HG03565 (cell line): ENCODE measurements around the gene CCDC6.
"Not testable (repeated sequence)": the region's sequence is repeated elsewhere in the genome, so short reads cannot be mapped to it uniquely, and the experiment has no call there.

Experiments
- ATAC-seq: cut with Tn5 transposase; IDR thresholded peaks from one replicate; pipeline ENCODE4 v1.9.1; 2021; ENCODE audit warnings: mild to moderate bottlenecking, moderate library complexity; ENCODE audit not compliant: unreplicated experiment

The CCDC6 gene

DNA sequence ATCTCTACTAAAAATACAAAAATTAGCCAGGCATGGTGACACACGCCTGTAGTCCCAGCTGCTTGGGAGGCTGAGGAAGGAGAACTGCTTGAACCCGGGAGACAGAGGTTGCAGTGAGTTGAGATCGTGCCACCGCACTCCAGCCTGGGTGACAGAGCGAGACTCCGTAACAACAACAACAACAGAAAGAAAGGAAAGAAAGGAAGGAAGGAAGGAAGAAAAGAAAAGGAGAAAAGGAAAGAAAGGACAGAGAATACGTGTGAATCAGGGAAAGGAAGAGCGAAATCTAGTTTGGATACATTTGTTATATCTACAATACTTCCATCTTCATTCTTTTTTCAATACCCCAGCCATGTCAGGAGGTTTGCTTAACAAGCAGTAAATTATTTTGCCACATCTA lies 21.5 kb downstream of the CCDC6 start:
- not testable (repeated sequence) for ATAC-seq

DNA sequence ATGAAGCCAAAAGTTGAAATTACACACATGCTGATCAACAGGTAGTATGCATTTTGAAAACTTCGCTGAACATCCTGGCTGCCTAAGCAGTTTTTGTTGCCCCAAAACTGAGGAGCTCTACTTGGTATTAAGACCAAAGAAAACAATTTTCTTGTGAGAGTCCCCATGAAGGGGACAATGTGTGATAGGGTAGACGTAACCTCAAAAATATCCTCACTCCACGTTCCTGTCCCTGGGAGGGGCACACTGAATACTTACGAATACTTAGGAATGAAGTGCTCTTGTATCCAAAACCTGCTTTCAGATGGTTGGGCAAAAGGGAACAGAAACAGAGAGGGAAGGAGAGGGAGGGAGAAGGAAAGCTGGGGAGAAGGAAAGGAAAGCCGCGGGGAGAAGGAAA lies 24.7 kb downstream of the CCDC6 start:
- no peak for ATAC-seq

DNA sequence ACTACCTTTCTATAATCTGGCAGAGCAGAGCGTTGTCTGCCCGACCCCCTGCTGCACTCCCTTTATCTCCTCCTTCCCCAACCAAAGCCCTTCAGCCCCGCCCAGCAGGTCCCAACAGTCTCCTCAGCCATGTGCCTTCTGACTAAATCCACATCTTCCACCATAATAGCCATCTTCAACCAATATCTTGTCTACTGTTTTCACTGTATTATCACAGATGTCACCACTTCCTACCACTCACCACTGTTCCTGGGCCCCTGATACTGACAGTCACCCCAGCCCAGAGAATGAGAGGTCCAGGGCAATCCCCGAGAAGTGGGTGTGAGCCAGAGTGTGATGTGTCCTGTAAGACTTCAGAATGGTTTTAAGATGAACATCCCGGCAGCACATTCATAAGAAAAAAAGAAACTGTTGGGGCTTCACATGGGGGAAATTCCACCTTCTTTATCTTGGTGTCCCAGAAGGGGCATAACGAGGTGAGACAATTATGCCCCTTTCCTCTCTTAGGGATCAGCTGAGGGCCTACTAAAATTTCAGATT lies 25.3 kb downstream of the CCDC6 start:
- ATAC-seq = peak; percentile 56

DNA sequence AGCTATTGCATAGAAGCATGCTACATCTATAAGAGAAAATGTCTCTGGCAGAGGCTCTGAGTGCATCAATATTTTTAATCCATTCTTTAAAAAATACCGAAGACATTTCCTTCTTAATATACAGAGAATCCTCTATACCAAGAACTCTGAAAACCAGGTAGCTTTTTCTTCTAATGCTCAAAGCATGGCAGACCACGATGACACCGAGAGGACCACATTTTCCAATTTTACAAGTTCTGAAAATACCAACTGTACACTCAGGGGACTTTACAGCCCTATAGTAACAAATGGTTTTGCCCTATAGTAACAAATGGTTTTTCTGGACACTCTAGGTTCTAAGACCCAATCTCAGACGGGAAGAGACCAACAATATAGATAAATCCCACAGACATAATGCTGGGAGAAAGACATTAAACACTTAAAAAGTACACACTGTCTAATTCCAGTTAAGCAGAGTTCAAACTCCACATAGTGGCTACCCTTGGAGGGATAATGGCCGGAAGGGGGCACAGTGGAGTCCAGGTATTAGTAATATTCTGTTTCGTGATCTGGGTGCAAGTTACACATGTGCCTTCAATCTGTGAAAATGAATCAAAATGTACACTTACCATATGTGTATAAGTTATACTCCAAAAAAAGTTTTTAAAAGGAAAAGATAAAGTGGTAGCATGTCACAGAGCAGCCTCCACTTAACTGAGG lies 26.2 kb downstream of the CCDC6 start:
- no peak for ATAC-seq

DNA sequence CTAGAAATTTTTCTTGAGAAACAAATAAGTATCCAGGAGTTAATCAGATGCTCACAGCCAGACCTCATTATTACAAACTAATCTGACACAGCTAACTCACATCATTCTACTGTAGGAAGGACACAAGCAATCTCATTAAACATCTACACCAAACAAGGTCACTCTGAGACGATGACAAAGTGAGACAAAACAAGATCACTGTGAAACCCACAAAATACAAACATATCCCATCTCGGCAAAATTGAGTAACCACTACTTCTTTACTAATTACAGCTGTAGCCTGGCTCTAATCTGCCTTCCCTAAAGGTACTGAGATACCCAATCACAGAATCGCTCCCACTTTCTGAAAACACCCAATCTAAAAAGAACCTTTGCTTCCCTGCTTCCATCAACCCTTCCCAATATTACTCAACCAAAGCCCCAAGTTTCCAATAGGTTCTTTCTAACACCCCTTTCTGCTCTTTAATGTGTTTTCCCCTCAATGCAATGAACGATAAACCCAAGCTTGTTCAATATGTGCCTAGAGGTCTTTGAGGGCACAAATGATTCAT lies 26.9 kb downstream of the CCDC6 start:
- ATAC-seq = peak; percentile 45

DNA sequence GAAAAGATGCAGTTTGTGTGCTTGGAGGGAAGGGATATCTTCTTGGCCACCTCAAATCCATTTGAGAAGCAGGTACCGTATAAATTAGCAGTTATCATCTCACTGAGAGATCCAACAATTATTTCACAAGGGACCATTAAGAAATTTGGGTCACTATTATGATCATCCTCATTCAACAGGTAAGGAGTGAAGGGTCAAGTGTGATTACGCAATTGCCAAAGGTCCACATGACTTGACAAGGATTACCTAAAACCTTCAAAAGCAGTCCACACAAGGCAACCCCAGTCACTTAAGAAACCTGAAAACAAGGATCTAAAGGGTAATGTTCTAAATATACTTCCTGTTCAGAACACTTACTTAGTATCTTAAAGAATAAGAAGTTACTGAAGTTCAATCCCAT lies 27.4 kb downstream of the CCDC6 start:
- no peak for ATAC-seq

DNA sequence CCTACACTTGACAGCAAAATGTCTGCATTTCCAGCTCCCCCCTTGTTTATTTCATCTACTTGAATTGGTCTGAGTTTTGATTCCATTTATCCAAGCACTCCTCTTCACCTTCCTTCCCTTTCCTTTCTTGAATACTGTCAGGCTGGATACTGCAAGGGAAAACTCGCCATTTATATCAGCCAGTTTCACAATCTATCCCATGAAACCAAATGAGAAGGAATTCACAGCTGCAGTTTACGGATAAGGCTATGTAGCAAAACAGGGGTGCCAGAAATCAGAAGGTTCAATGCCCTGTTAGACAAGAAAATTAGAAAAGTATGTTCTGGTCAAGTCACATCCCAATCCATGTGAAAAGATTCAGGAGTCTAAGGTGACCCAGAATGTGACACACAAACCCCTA lies 28.1 kb downstream of the CCDC6 start:
- no peak for ATAC-seq

DNA sequence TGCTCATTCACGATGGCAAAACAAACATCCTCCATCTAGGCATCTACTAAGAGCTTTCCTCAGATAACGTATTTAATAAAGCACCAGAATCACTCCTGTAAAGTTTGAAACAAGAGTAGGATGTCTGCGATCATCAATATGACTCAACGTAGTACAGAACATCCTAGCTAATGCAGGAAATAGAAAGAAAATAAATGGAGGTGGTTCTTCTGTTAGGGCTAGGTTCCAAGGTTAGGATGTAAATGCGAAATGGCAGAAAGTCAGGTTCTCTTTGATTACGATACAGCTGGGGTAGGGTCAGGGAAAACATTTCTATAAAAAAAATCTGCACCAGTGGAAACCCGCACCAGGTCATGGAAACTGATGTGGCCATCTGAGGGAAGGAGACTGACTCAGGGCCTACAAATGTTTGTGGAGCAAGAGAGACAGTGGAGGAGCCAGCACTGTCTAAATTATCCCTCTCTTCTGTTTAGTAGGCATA lies 29.1 kb downstream of the CCDC6 start:
- no peak for ATAC-seq

DNA sequence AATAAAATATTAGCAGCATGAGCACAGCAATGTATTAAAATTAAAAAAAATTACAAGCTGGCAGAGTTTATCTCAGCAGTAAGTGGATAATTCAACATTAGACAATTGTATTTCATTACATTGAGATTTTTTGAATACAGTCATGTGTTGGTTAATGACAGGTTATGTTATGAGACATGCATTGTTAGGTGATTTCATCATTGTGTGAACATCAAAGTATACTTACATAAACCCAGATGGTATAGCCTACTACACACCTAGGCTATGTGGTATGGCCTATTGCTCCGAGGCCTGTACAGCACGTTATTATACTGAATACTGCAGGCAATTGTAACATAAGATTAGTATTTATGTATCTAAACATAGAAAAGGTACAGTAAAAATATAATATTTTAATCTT lies 29.7 kb downstream of the CCDC6 start:
- ATAC-seq = no peak

DNA sequence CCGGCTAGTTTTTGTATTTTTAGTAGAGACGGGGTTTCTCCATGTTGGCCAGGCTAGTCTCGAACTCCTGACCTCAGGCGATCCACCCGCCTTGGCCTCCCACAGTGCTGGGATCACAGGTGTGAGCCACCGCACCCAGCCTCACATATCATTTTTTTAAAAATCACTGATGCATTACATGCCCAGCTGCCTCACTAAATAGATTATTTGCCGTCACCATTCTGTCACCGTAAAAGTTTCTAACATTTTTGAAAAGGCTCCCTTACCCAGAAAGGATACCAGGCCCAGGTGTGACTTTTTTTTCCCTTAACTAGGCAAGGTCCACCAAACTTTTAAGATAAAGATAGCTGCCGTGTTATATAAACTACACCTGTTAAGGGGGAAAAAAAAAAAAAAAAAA lies 30.1 kb downstream of the CCDC6 start:
- ATAC-seq = not testable (repeated sequence)

DNA sequence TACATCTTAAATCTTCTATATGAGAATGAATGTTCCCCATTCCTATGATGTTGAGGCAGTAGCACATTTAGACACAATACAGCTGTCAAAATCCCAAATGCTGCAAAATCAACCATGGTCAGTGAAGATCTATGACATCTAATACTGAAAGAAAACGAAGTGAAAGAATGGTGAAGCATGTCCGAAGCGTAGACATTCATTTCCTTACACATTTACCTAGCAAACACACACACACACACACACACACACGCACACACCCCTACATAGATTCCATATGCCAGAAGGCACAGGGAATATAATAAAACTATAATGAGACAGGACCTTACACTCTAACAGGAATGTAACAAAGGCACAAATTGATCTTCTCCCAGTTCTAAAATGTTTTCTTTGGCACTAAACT lies 32.5 kb downstream of the CCDC6 start:
- ATAC-seq = peak; percentile 61

DNA sequence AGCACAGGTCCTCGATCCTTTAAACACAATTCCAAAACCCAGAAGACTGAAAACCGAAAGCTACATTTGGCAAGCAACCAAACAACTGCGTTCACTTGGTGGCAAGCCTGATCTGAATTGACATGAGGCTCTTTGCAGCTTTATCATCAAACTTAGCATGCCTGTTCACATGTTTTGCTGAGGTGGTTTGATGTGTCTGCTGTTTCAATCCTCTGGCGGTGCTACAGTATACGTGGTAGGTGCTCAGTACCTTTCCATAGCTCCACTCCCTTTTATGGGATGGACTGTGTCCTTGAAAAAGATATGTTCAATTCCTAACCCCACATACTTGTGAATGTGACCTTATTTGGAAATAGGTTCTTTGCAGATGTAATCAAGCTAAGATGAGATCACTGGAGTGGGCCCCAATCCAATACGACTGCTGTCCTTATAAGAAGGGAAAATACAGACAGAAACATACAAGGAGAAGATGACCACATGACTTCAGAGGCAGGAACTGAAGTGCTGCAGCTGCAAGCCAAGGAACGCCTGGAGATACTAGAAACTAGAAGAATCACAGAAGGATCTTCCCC lies 33.4 kb downstream of the CCDC6 start:
- ATAC-seq = no peak

DNA sequence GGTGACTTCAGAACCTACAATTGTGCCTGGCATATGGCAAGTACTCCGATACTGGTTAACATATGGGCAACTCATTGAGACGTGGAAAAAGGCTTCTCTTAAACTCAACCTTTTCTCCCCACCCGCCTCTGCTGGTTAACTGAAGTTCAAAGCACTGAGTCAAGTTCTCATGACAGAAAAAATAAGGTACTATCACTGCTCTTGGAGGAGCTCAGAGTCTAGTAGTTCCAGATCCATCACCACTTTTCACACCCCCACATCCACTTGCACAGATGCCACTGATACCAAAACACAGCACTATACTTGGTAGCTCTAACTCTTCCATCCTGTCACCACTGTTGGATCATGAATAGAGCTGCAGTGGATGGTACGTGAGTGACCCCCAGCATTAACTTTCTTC lies 36.2 kb downstream of the CCDC6 start:
- ATAC-seq = no peak

DNA sequence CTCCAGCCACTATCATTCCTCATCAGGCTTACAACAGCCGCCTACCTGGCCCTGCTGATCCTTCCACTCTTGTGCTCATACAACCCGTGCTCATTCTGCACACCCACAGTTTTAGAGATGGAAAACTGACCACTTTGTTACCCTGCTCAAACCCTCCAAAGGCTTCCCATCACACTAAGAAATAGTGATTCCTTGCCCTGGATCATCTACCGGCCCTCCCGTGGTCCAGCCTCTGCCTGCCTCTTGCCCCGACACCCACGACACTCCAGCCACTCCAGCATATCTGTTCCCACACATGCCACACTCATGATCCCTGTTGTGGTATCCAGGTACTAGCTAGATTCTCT lies 36.8 kb downstream of the CCDC6 start:
- no peak for ATAC-seq

DNA sequence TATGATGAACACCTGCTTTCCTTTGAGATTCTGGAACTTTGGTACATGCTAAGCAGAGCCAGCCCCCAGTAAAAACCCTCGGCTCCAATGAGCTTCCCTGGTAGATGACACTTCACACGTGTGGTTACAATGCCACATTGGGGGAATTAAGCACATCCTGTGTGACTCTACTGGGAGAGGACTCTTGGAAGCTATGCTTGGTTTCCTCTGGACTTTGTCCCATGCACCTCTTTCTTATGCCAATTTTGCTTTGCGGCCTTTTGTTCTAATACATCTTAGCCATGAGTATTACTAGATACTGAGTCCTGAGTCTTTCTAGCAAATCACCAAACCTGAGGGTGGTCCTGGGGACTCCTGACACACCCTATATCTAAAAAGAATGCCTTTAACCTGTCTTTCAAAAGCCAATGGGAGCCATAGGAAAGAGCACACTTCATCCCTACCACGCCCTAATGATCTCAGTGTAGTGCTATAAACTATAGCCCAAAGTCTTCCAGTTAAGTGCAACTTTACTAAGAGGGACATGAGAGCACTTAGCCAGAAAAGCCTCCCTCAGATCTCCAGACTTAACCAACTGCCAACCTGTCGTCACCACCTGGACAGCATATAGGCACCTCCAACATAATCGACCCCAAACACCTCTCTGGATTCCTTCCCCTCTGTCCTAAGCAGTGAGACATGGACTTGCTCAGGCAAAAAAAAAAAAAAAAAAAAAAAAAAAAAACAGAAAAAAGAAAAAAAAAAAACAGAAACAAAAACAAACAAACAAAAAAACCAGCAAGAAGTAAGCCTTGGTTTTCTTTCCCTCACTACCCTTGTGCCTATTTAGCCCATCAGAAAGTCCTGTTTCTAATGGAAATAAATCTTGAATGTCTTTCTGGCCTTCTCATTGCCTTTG lies 37.4 kb downstream of the CCDC6 start:
- ATAC-seq = no peak

DNA sequence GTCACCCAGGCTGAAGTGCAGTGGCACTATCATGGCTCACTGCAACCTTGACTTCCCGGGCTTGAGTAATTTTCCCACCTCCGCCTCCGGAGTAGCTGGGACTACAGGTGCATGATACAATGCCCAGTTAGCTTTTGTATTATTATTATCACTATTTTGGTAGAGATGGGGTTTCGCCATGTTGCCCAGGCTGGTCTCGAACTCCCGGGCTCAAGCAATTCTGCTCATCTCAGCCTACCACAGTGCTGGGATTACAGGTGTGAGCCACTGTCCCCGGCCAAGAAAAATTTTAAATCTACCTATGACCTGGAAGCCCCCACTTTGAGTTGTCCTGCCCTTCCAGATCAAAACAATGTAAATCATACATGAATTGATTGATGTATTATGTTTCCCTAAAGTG lies 38.8 kb downstream of the CCDC6 start:
- ATAC-seq = no peak

DNA sequence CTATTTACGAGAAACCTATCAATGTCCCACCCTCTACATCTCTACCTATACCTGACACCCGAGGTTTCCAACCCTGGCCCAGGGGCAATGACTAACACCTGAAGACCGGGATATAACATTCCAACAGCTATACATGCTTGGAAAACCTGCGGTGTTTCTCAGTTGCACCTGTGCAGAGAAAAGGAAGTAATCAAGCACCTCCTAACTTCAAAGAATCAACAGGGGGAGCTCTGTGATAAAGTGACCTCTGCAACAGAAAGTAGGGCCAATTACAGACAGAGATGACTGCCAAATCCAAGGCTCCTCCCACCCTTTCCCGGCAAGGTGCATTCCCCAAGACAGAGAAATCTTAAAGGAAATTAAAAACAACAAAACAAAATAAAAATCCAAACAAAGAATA lies 41.3 kb downstream of the CCDC6 start:
- ATAC-seq = peak; percentile 54

DNA sequence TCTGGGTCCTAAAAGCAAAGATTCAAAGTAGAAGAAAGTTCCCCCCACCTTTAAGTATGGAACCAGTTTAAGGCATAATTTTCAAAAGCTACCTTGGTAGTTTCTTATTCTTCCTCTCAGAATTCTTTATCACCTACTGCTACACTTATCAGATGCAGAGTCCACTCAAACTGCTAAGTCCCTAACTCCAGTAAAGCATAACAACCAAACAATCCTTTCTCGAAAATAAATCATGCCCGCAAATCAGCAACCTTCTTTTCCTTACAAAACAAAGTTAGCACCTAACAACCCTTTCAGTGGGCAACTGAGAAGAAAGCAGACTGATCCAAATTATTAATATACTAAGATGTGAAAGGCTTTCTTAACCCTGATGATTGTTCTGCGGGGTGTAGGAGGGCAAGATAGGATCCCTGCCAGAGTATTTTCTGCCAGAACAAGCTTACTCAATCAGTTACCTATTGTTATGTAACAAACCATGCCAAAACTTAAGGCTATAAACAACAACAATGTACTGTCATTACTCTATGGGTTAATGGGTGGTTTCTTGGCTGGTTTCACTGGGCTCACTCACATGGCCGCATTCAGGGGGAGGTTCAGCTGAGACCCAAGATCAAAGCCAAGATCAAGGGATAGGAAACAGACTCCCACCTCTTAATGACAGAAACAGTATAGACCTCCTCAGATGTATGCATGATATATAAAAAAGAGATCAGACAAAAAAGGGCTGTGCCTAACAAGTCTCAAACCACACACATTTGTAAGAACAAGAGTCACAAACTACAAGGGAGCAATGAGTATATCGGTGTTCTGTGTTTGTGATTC lies 42.0 kb downstream of the CCDC6 start:
- peak; percentile 31 for ATAC-seq

DNA sequence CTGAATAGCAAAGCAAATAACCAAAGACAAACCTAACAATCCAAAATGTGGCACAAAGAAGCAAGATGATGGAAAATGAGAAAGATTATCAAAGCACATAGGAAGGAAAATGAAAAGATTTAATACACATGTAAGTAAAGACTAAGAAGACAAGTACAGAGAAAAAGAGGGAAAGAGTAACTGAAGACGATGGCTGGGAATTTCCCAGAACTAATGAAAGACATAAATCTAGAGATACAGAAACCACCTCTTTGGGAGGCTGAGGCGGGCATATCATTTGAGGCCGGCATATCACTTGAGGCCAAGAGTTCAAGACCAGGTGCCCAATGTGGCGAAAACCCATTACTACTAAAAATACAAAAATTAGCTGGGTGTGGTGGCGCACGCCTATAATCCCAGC lies 46.8 kb downstream of the CCDC6 start:
- ATAC-seq = no peak

DNA sequence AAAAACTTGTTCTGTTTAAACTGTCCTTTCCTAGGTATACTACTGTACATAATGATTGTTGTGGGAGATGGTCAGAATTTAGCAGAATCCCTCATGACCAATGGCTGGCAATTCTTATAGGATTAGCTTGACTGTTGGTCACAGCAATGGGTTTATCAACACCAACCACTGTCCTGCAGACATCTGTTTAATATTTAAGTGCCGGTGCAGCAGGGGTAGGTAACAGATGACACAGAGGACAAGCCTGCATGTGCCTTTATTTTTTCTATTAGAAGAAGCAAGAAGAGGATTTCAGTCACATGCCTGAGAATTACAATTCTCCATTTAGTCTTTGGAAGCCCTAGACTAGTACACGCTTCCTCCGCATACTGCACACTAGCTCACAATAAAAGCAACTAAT lies 48.4 kb downstream of the CCDC6 start:
- ATAC-seq = no peak

DNA sequence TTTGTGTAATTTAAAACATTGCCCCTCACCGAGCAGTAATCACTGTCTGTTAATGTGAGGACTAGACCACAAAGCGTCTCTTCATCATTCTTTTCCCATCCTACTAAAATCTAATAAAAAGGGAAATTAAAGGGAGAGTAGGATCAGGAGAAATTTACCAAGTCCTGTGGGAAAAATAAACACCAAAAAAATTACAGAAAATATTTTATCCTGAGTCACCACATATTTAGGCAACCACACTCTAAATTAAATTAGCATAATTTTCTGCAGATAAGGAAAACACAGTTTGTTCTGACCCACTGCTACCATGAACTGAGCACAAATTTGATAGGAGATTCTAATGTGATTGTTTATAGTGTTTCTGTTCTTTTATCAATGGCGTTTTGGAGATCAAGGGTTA lies 49.3 kb downstream of the CCDC6 start:
- ATAC-seq = no peak
